LHCN-M2 (cell line): ENCODE data around the gene ALCAM. TPM values are rescaled to one million over a fixed set of nuclear protein-coding genes. Genes with fewer than 3 reads are reported as not detected.
A peak's percentile ranks its signal among the peaks of the same experiment; 100 is the strongest.
"Not testable (repeated sequence)": the region's sequence is repeated elsewhere in the genome, so short reads cannot be mapped to it uniquely, and the experiment has no call there.

Experiments used
- DNase-seq: peaks from one replicate; pipeline ENCODE4 v3.0.0-alpha.2; 2012; ENCODE audit warnings: low read depth
- total RNA-seq: library from RNA; depleted of rRNA; stranded (reverse); fragments of >200 nt; gene quantifications from 2 replicates; pipeline ENCODE4 v1.2.3, GENCODE V29; 2014

ALCAM gene
- total RNA-seq, 1 experiment from 2014 or later: 94.7 TPM

DNA sequence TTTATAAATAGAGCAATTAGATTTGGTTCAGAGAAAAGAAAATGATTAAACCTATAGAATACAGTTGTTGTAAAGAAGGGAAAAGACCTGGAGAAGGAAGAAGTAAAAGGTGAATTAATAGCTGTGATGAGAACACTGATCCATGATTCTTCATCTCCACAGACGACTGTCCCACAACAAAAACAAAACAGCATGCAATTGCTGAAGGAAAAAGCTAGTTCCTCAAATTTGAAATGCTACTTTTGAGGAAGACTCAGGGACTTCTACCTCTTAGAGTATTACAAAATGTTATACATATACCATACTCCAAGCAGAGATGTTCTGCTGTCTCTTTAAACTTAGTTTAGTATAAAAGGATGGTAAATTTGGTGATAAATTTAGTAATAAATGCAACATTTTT, 21.5 kb downstream of the ALCAM start:
- no peak for DNase-seq

DNA sequence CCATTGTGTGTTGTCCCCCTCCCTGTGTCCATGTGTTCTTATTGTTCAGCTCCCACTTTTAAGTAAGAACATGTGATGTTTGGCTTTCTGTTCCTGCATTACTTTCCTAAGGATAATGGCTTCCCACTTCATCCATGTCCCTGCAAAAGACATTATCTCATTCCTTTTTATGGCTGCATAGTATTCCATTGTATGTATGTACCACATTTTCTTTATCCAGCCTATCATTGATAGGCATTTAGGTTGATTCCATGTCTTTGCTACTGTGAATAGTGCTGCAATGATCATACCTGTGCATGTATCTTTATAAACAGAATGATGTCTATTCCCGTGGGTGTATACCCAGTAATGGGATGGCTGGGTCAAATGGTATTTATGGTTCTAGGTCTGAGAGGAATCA, 23.1 kb downstream of the ALCAM start:
- not testable (repeated sequence) for DNase-seq

DNA sequence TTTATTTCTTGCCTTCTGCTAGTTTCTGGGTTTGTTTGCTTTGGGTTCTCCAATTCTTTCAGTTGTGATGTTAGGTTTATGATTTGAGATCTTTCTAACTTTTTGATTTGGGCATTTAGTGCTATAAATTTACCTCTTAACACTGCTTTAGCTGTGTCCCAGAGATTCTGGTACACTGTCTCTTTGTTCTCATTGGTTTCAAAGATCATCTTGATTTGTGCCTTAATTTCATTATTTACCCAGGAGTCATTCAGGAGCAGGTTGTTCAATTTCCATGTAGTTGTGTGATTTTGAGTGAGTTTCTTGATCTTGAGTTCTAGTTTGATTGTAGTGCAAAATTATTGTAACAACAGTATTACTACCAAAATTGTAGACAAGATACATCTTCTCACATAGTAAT, 25.9 kb downstream of the ALCAM start:
- not testable (repeated sequence) for DNase-seq

DNA sequence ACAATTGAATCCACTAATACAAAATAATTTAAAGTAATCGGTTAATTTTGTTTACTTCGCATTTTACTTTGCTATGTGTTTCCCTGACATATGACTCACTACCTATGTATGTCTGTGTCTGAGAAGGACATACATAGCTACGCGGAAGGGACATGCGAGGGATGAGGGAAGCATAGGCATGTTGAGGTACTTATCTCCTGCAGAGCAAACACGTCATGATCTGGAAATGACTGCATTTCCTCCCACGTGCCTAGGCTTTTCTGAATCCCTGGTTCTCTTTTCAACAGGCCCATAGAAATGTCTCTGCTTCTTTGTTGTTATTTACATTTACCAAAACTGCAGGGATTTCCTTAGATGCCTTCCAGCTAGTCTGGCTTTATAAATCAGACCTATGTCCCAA, 27.5 kb downstream of the ALCAM start:
- no peak for DNase-seq

DNA sequence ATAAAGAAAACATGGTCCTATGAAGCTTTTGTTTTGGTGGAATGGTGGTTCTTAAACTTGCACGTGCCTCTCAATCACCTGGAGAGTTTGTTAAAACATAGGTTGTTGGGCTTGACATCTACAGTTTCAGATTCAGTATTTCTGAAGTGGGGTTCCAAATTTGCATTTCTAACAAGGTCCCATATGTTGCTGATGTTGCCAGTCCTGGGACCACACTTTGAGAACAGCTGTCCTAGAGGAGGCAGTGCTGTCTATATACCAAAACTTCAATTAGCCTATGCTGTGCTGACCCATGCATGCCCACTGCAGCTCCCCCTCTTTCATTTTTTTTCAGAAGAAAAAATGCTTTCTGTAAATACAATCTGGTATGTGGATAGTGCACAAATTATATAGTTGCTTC, 31.3 kb downstream of the ALCAM start:
- no peak for DNase-seq

DNA sequence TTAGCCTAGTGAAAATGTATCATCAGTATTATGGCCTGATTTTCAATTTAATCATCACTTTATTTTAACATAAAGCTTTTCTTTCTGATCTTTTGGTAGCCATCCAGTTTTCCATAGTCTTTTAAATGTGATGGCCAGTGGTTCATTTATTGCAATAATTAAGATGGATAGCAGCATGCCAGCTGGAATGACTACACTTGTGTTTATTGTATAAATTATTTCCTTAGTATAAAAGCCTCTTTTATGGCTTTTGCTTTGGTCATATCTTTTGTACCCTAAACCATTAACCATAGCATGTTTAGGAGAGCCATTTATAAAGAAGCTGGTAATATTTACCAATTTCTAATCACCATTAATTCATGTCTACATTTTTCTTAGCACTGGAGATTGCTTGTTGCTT, 31.7 kb downstream of the ALCAM start:
- no peak for DNase-seq

DNA sequence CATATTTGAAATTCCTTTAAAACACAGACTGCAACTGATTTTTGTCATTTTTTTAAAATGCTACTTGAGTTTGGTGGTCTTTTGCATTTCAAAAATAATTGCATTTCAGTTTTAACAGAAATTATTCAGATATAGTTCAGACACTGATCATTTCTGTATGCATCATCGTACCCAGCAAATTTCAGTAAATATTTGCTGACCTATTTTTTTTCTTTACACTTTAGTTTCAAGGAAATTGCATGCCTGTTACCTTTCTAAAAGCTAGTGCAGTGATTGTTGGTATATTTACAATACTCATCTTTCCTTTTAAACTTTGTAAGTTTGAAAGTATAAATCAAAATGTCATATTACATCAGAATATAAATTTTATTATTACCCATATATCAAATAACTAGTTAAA, 32.4 kb downstream of the ALCAM start:
- DNase-seq: no peak

DNA sequence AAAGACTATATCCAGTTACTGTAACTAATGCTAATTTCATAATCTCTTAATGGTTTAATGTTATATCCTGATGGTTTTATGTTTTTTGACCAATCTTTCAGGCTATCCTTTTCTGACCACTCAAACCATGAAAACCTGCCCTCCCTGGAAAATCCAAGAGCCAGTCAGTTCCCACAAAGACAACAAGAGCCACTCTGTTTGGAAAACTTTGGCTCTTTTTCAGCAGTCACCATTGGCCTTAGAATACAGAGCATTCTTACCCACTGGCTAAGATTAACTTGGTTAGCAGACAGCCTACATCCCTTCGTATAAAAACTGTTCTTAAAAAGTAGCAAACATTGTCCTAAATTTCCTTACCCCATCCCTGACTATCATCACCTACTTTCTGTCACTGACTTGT, 32.9 kb downstream of the ALCAM start:
- DNase-seq: no peak

DNA sequence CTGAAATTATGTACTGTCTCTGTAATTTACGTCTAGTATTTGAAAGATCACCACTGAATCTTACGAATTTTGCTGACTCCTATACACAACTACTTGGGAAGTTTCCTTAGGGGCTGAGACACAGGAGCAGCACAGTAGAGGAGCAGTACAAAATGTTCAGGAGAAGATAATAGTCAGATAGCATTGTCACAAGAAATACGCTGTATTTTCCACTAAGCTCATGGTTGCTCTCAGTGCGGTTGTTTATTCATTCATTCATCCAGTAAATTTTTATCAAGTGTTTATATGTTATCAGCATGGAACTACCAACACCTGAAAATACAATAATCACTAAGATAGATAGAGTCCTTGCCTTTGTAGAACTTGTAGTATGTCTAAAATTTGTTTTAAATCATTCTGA, 34.5 kb downstream of the ALCAM start:
- DNase-seq: no peak

DNA sequence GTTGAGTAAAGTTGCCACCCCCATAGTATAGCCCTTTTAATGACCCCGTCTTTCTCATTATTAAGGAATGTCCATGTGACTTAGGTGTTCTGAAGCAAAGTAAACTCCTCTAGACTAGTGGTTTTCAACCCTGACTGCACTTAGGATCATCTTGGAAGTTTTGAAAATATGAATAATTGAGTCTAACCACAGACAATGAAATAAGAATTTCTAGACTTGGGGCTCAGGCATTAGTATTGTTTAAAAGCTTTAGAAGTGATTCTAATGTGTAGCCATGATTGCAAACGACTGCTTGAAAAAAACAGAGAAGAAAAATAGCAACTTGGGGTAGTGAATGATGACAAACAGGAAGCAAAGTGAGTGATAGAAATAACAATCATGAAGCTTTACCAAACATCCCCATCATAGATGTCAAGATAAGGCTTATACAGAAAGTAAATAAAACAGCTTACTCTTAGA, 35.0 kb downstream of the ALCAM start:
- DNase-seq: peak; percentile 29

DNA sequence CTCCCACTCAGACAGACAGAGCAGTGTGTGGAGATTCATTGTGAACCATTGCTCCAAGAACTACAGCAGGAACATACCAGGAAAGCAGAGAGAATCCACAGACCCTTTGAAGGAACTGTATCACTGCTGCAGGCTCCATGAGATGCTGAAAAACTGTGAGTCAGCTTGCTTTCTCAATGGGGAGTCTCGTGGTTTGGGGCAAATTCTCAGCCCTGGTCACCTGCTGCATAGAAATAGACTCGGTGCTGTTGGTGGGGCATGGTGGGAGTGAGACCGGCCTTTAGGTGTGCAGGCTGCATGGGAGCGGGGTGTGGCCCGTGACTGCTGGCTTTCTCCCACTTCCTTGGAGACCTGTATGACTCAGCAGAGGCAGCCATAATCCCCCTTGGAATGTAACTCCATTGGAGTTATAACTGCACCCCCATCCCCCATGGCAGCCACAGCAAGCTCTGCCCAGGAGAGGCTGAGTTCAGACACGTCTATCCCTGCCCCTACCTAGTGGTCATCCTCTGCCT, 35.6 kb downstream of the ALCAM start:
- DNase-seq: peak; percentile 30

DNA sequence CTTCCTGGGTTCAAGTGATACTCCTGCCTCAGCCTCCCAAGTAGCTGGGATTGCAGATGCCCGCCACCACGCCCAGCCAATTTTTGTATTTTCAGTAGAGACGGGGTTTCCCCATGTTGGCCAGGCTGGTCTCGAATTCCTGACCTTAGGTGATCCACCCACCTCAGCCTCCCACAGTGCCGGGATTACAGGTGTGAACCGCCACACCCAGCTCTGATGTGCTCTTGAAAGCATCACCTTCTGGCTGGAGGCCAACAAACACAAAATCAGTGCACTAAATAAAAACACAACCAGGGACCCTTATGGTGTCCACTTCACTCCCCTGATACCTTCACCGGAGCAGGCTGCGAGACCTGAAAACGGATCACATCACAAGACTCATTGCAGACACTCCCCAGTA, 36.3 kb downstream of the ALCAM start:
- not testable (repeated sequence) for DNase-seq

DNA sequence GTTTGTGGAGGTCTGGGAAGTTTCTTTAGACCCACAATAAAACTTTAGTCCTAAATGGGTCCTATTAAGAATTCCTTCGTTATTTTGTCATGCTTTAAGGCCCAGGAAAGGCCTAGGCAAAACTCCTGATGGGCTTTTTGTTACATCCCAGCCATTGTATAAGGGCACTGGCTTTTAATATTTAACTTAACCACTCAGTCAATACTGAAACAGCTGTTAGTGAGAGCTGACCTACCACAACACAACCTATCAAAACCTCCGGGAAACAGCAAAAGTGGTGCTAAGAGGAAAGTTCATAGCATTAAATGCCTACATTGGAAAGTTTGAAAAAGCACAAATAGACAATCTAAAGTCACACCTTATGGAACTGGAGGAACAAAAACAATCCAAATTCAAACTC, 39.6 kb downstream of the ALCAM start:
- no peak for DNase-seq

DNA sequence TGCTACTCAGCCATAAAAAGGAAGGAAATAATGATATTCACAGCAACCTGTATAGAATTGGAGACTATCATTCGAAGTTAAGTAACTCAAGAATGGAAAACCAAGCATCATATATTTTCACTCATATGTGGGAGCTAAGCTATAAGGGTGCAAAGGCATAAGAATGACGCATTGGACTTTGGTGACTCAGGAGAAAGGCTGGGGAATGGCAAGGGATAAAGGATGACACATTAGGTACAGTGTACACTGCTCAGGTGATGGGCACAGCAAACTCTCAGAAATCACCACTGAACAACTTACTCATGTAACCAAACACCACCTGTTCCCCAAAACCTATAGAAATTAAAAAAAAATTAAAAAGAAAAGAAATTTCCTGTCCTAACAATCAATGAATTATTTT, 42.7 kb downstream of the ALCAM start:
- no peak for DNase-seq

DNA sequence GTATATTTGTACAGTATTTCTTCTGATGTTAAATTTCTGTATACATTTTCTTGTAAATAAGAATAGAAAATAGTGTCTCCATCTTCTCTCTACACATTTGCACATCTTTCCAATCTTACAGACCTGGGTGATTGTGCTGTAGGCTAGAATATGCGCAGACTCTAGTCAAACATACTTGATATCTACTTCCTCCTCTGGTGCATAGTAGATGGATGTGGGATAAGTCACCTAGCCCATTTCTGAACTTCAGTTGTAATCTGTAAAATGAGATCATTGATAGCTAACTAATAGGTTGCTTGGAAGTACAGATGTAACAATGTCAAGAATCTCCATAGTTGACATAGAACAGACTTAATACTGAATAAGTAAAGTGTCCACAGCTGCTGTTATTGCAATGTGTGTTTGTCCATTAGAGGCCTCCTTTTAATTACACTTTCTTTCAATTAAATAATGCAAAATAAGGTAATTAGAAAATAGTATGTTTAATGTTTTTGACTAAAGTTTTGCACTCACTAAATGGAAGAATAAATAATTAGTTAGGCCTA, 46.7 kb downstream of the ALCAM start:
- DNase-seq: no peak

DNA sequence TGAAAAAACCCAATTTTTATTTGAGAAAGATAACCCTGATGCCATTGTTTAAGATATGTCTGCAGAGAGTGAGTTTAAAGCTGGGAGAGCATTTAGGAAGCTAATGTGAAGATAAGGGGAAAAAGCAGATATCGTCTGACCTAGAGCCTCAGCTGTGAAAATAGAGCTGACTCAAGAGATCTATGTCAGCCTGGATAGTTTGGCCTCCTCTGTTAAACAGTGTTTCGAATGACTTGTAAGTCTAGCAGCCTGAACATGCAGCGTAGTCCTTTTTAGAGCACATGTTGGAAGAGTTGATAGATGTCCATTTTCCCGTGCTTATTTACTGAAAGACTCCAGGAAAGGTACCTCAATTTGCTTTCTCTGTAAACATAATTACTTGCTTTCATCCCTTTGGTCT, 48.1 kb downstream of the ALCAM start:
- DNase-seq: no peak

DNA sequence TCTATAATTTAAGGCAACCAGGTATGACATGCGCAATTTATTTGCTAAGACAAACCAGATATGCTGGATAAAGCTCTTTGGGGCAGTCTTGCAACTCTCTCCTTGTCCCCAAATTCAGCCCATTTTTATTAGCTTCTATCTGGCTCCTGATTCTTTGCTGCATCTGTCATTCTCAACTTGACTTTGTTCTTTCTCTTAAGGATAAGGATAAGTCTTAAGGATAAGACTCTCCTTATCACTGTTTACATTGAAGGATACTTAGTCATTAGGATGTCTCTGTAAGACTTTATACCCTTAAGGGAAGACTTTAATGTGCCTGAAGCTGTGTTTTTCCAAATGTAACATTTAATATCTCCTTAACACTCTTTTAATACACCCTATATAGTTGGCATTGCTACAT, 49.2 kb downstream of the ALCAM start:
- no peak for DNase-seq

DNA sequence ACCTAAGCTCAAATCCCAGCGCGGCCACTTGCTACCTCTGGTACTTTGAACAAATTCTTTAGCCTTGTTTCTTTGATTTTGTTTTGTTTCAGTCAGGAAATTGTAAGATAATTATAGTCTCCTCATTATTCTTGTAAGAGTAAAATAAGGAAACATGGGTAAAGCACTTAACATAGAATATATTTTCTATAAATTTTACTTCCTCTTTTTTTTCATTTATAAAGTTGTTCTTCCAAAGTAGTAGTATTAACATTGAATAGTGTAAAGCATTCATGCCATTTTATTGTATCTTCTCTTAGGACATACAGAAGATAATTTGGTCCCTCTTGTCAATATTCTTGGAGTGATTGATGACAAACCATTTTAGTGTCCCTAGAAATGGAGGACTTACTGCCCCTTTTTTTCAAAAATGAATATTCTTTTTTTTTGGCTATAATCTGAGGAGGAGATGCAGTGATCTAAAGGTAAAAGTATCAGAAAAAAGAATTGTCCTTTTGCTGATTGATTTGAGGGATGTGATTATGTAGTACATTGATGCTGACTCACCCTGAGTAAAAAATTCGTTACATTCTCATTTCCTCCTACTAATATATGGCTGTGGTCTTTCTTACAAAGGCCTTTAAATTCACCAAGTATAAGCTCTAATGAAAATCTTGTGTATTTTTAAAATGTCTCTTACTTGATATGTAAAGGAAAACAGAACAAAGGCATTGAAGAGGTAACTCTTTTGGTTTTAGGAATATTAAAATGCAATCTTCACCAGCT, 51.0 kb downstream of the ALCAM start:
- no peak for DNase-seq

DNA sequence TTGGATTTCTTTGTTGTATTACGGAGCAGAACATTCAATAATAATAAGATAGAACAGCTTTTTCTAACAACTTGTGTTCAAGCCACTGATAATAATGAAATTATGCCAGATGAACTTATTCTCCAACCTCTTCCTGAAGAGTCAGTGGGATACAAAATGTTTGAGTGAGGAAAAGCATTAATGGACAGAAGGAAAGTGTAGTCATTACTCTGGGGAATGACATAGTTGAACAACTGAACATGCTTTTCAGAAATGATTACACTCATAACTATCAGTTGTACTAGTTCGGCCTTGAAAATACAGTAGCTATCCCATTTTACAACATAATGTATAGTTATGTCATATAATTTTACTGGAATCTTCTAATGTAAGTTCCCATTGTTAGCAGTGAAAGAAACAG, 55.9 kb downstream of the ALCAM start:
- DNase-seq: peak; percentile 29

DNA sequence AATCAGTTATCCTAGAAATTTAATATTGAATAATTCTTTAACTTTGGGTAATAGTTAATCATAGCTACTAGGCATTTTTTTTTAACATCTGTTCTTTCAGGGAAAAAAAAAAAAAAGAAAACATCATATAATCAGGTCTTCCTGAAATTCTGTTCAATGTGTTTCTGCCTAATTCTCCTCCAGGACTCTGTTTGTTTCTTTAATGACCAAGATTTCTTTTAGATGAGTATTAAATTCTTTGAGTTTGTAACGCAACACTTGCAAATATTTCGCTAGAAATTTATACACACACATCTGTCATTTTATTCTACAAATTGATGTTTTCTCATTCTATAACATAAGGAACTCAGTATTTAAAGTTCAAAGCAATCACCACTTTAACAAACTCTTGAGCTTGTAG, 56.7 kb downstream of the ALCAM start:
- no peak for DNase-seq

DNA sequence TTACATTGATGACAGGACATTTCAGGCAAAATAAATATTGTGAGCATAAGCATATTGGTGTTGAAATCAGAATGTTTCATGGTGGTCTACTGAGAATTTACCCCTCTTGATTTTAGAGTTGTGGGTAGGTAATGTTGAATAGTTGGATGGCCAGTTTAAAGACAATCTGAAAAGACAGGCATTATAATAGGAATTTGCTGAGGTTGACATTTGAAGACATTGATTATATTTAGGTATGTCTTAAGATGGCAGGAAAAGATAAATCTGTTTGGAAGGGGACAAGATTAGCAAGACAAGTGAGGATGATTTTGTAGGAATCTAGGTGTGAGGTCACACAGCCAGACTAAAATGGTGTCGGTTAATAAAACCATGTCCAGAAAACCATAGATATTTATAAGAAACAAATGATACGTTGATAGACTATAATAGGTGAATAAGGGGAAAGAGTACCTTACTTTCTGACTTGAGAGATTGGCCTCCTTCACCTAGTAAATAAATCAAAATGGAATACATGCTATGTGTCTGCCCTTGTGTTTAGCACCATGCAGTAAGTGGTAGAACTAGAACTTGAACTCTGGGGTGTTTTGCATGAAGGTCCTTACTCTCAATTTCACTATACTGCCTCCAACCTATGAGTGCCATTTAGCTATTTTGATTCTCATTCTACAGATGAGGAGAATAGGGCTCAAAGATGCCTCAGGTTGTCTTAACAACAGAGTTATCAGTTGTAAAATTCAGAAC, 57.9 kb downstream of the ALCAM start:
- no peak for DNase-seq

DNA sequence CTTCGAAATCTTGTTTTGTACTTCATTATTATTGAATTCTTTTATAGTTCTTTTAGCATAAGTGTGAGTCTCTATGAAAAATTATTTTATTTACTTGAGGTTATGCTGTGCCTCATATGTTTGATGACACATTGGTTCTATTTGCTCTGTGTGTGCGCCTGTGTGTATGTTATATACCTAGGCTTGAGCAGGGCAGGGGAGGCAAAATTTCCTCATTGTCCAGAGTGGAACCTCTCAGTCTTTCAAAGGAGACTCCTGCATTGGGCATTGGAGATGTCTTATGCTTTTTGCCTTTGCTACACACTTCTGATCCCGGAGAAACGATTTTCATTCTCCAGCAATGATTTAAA, 58.4 kb downstream of the ALCAM start:
- no peak for DNase-seq

DNA sequence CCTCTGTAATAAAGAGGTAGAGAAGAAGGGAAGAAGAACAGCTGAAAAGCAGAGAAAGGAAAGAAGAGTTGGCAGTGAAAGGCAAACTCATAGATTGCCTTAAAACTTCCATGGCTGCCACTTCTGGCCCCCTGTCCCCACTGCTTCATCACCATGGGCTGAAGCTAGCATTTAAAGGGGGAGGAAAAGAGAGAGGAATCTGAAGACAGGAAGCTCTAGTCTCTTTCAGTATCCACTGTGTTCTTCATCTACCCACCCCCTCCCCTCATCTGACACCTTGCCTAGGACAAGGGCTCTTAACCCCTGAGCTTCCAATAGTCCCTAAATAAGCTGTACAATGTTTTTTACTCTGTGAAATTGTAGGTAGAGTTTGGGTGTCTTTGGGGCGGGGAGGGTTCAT, 60.6 kb downstream of the ALCAM start:
- DNase-seq: no peak
